ENCODE results near the gene MGST3.

MGST3 gene

GRCh38 chr1:165696625-165697100 is 65.6 kb downstream of the MGST3 start:
- TF ChIP-seq CREB1 (IDR thresholded peaks at IDR 0.05; ENCODE audit: low read depth) = no peak

DNA sequence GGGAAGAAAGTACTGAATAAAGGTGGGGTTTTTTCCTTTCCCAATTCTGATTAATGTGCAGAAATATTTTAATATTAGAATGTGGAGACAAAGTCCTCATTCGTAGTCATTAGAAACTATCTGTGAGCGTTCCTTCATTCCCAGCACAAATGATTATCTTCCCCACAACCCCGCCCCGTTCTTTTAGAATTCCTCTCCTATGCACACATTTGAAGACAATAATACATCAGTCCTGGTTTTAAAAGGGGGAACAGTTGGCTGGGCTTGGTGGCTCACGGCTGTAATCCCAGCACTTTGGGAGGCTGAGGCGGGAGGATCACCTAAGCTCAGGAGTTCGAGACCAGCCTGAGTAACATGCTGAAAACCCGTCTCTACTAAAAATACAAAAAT is 66.5 kb downstream of the MGST3 start:
- TF ChIP-seq, protein P1, sequence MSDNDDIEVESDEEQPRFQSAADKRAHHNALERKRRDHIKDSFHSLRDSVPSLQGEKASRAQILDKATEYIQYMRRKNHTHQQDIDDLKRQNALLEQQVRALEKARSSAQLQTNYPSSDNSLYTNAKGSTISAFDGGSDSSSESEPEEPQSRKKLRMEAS (IDR thresholded peaks at IDR 0.05) = no peak
- TF ChIP-seq EGR1 (IDR thresholded peaks at IDR 0.05) (no peak), TAF1 (IDR thresholded peaks at IDR 0.05; ENCODE audit: low read depth) (no peak), CREB1 (IDR thresholded peaks at IDR 0.05; ENCODE audit: low read depth) (no peak), TCF12 (IDR thresholded peaks at IDR 0.05; ENCODE audit: low read depth) (no peak), EP300 (IDR thresholded peaks at IDR 0.05; ENCODE audit: borderline replicate concordance) (no peak), TEAD4 (IDR thresholded peaks at IDR 0.05) (no peak)
- TF ChIP-seq, protein P2, sequence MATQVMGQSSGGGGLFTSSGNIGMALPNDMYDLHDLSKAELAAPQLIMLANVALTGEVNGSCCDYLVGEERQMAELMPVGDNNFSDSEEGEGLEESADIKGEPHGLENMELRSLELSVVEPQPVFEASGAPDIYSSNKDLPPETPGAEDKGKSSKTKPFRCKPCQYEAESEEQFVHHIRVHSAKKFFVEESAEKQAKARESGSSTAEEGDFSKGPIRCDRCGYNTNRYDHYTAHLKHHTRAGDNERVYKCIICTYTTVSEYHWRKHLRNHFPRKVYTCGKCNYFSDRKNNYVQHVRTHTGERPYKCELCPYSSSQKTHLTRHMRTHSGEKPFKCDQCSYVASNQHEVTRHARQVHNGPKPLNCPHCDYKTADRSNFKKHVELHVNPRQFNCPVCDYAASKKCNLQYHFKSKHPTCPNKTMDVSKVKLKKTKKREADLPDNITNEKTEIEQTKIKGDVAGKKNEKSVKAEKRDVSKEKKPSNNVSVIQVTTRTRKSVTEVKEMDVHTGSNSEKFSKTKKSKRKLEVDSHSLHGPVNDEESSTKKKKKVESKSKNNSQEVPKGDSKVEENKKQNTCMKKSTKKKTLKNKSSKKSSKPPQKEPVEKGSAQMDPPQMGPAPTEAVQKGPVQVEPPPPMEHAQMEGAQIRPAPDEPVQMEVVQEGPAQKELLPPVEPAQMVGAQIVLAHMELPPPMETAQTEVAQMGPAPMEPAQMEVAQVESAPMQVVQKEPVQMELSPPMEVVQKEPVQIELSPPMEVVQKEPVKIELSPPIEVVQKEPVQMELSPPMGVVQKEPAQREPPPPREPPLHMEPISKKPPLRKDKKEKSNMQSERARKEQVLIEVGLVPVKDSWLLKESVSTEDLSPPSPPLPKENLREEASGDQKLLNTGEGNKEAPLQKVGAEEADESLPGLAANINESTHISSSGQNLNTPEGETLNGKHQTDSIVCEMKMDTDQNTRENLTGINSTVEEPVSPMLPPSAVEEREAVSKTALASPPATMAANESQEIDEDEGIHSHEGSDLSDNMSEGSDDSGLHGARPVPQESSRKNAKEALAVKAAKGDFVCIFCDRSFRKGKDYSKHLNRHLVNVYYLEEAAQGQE (IDR thresholded peaks at IDR 0.05; ENCODE audit: low read depth) = no peak

- TF ChIP-seq ZBTB7A (IDR thresholded peaks at IDR 0.05; ENCODE audit: low read depth) (no peak), TAF1 (IDR thresholded peaks at IDR 0.05; ENCODE audit: low read depth) (peak; percentile 83), NFIC (IDR thresholded peaks at IDR 0.05) (no peak), TEAD4 (IDR thresholded peaks at IDR 0.05) (no peak), USF1 (IDR thresholded peaks at IDR 0.05) (no peak), CREB1 (IDR thresholded peaks at IDR 0.05; ENCODE audit: low read depth) (no peak), RAD21 (IDR thresholded peaks at IDR 0.05; ENCODE audit: low read depth) (peak; percentile 26; the same call in 1 of the 2 replicates), TCF12 (IDR thresholded peaks at IDR 0.05; ENCODE audit: low read depth) (no peak), EP300 (IDR thresholded peaks at IDR 0.05; ENCODE audit: borderline replicate concordance) (no peak), YY1 (IDR thresholded peaks at IDR 0.05; ENCODE audit: low read depth) (peak; percentile 53; the same call in 1 of the 2 replicates), FOXM1 (IDR thresholded peaks at IDR 0.05; ENCODE audit: borderline replicate concordance, low read depth) (no peak), EGR1 (IDR thresholded peaks at IDR 0.05) (no peak), CEBPB (IDR thresholded peaks at IDR 0.05) (no peak)
- TF ChIP-seq, protein P1 (IDR thresholded peaks at IDR 0.05) = peak; percentile 79
- TF ChIP-seq, protein P2 (IDR thresholded peaks at IDR 0.05; ENCODE audit: low read depth) = no peak
Observed at GRCh38 chr1:165697881-165698760, 67.1 kb downstream of the MGST3 start, which contains the start of gene ALDH9A1. Gene ALDH9A1, minus strand, starts transcription at chr1:165698562. Its CDS starts 4 bp downstream, at chr1:165698558.

DNA sequence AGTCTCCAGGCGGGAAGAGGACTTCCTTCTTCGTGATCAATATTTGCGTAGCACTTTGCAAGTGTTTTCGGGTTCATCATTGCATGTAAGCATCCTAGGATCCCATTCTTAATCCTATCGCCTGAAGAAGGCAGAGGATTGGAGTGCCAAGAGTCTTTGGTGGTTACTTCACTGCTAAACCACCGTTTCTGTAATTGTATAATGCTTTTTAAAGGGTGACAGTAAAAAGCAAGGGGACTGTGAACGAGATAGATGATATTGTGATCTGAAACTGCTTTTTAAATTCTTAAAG is 67.7 kb downstream of the MGST3 start:
- TF ChIP-seq, protein P2 (IDR thresholded peaks at IDR 0.05; ENCODE audit: low read depth) = no peak
- no peak for TF ChIP-seq RAD21 (IDR thresholded peaks at IDR 0.05; ENCODE audit: low read depth)
- no peak for TF ChIP-seq TCF12 (IDR thresholded peaks at IDR 0.05; ENCODE audit: low read depth)
- TF ChIP-seq, protein P1 (IDR thresholded peaks at IDR 0.05) = no peak
- no peak for TF ChIP-seq CREB1 (IDR thresholded peaks at IDR 0.05; ENCODE audit: low read depth)
- TF ChIP-seq EP300 (IDR thresholded peaks at IDR 0.05; ENCODE audit: borderline replicate concordance) = no peak
- TF ChIP-seq NFIC (IDR thresholded peaks at IDR 0.05) = no peak
- no peak for TF ChIP-seq TEAD4 (IDR thresholded peaks at IDR 0.05)

- no peak for TF ChIP-seq CEBPB (IDR thresholded peaks at IDR 0.05)
- no peak for TF ChIP-seq TEAD4 (IDR thresholded peaks at IDR 0.05)
Observed at GRCh38 chr1:165699577-165699976, 68.5 kb downstream of the MGST3 start.
